ENCODE measurements around the gene SYNM. TPM values are rescaled to one million over a fixed set of nuclear protein-coding genes. Genes with fewer than 3 reads are reported as not detected.

Gene SYNM
- total and polyA plus RNA-seq, 2 experiments from 2014 or later, result 0.74 to 3.5 TPM

GRCh38 chr15:99148851-99149276 lies 44.0 kb downstream of the SYNM start:
- Histone ChIP-seq H3K27ac (ENCODE audit: low read depth) (no peak overlapping the region), H3K27me3 (ENCODE audit: insufficient read depth) (no peaks in the 10 kb centered on the region), H3K4me3 (no peak overlapping the region), H4K20me1 (replicated peaks; ENCODE audit: insufficient read depth) (no peaks in the 10 kb centered on the region), H3K4me2 (no peak overlapping the region), H3K9me2 (ENCODE audit: insufficient read depth) (no peaks in the 10 kb centered on the region), H2AFZ (no peak overlapping the region), H3F3A (replicated peaks; ENCODE audit: low read depth) (no peaks in the 10 kb centered on the region), H3K4me1 (ENCODE audit: insufficient read depth) (peaks cover 10% of the 10 kb centered on the region), H3K79me2 (replicated peaks; ENCODE audit: insufficient read depth) (no peaks in the 10 kb centered on the region), H3K36me3 (ENCODE audit: insufficient read depth) (no peaks in the 10 kb centered on the region)
- Mint-ChIP-seq H3K4me1 (peaks cover 26% of the 10 kb centered on the region), H3K27ac (no peak overlapping the region), H3K36me3 (ENCODE audit: low read depth) (peaks cover 10% of the 10 kb centered on the region), H3K9me3 (no peaks in the 10 kb centered on the region), H3K4me3 (no peak overlapping the region), H3K27me3 (ENCODE audit: insufficient read depth, low read depth, poor library complexity) (peaks cover 6% of the 10 kb centered on the region)
- ATAC-seq (no peak), DNase-seq (ENCODE audit: low spot score) (no peak)
- TF ChIP-seq ZNF114 (CRISPR knock-in tag; IDR thresholded peaks at IDR 0.05), result no peak

- H3K27me3 Mint-ChIP-seq (ENCODE audit: insufficient read depth, low read depth, poor library complexity), result peaks cover 6% of the 10 kb centered on the region
- H3K4me3 Mint-ChIP-seq, result no peak overlapping the region
- DNase-seq (ENCODE audit: low spot score), result no peak
- TF ChIP-seq EZH2 (IDR thresholded peaks at IDR 0.05; ENCODE audit: low read depth, unreplicated experiment) (no peak), ZNF462 (CRISPR knock-in tag; IDR thresholded peaks at IDR 0.05) (no peak)
- no peak overlapping the region for H2AFZ ChIP-seq
- H3K9me3 Mint-ChIP-seq, result no peaks in the 10 kb centered on the region
- H4K20me1 ChIP-seq (replicated peaks; ENCODE audit: insufficient read depth), result no peaks in the 10 kb centered on the region
- no peaks in the 10 kb centered on the region for H3F3A ChIP-seq (replicated peaks; ENCODE audit: low read depth)
- H3K27ac Mint-ChIP-seq, result no peak overlapping the region
- H3K4me1 ChIP-seq (ENCODE audit: insufficient read depth), result peaks cover 10% of the 10 kb centered on the region; the same call in 1 of the 2 replicates
- ATAC-seq, result no peak
- H3K4me2 ChIP-seq, result no peak overlapping the region
- H3K36me3 Mint-ChIP-seq (ENCODE audit: low read depth), result peaks cover 10% of the 10 kb centered on the region
- no peaks in the 10 kb centered on the region for H3K9me2 ChIP-seq (ENCODE audit: insufficient read depth)
- H3K27me3 ChIP-seq (ENCODE audit: insufficient read depth), result no peaks in the 10 kb centered on the region
- no peaks in the 10 kb centered on the region for H3K79me2 ChIP-seq (replicated peaks; ENCODE audit: insufficient read depth)
- peaks cover 23% of the 10 kb centered on the region for H3K4me1 Mint-ChIP-seq
- no peak overlapping the region for H3K4me3 ChIP-seq
- H3K27ac ChIP-seq (ENCODE audit: low read depth), result no peak overlapping the region
- H3K36me3 ChIP-seq (ENCODE audit: insufficient read depth), result no peaks in the 10 kb centered on the region
Measured at GRCh38 chr15:99149366-99149765, 44.5 kb downstream of the SYNM start.
